Measurements from ENCODE around the gene RBM6. TPM values are rescaled to one million over a fixed set of nuclear protein-coding genes. Genes with fewer than 3 reads are reported as not detected.
"Not testable (repeated sequence)": the region's sequence is repeated elsewhere in the genome, so short reads cannot be mapped to it uniquely, and the experiment has no call there.

The RBM6 gene
- total RNA-seq, 1 experiment from 2014 or later: 58.3 TPM

DNA sequence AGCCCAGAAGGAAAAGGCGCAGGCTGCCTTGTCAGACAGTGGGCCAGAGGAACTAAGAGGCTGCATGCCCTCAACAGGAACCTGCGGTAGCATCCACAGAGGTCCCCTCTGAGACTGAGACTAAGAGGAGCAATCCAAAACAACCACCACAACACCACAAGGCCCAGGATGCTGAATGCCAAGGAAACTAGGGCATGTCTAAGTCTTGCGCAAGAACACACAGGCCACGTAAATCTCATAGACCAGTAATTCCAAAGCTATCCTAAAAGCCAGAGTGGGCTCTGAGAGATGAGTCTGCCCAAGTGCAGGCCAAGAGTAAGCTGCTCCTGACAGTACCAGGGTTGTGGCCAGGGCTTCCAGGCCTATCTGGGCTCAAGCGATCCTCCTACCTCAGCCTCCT, 23.3 kb upstream of the RBM6 start:
- POLR2A ChIA-PET: no interaction called here
- intact Hi-C loops (cut with micrococcal nuclease): no loop called here
- H3K9me3 ChIP-seq (ENCODE audit: control insufficient read depth in 1 of 2, insufficient read depth in 1 of 2, low read depth in 1 of 2, low read length in 2 of 2): no peaks in the 10 kb centered on the region
- no peak overlapping the region for H3K9ac ChIP-seq (ENCODE audit: low read length)
- no peaks in the 10 kb centered on the region for H3K4me1 ChIP-seq (ENCODE audit: control insufficient read depth in 1 of 2, insufficient read depth in 2 of 2, low read length in 2 of 2)
- H3K9me2 ChIP-seq (ENCODE audit: insufficient read depth): no peaks in the 10 kb centered on the region
- DNase-seq (ENCODE audit: low read depth, low spot score) (no peak), ATAC-seq (no peak)
- H3K4me2 ChIP-seq (ENCODE audit: low read length): no peak overlapping the region
- BruUV-seq (replicated peaks): no TSS peak
- no peaks in the 10 kb centered on the region for H3K79me2 ChIP-seq (ENCODE audit: insufficient read depth, low read length)
- TF ChIP-seq SIN3A (IDR thresholded peaks at IDR 0.05; ENCODE audit: low read depth): no peak
- TF ChIP-seq RAD21 (IDR thresholded peaks at IDR 0.05; ENCODE audit: low read depth): no peak
- TF ChIP-seq SRF (IDR thresholded peaks at IDR 0.05; ENCODE audit: low read depth): no peak
- TF ChIP-seq POLR2AphosphoS5 (IDR thresholded peaks at IDR 0.05; ENCODE audit: low read depth, low read length): no peak
- TF ChIP-seq EZH2phosphoT487 (IDR thresholded peaks at IDR 0.05; ENCODE audit: borderline replicate concordance): no peak
- no peak for TF ChIP-seq EZH2 (IDR thresholded peaks at IDR 0.05)
- TF ChIP-seq SP1 (IDR thresholded peaks at IDR 0.05; ENCODE audit: low read depth): no peak
- no peak for TF ChIP-seq TCF7L2 (IDR thresholded peaks at IDR 0.05; ENCODE audit: borderline replicate concordance, extremely low read depth, insufficient read depth, insufficient read length)
- CTCF ChIA-PET: no interaction called here
- H3K4me3 ChIP-seq (replicated peaks in 1 of 2; ENCODE audit: low read depth in 1 of 2, low read length in 2 of 2): no peak overlapping the region
- no peaks in the 10 kb centered on the region for H3K36me3 ChIP-seq (ENCODE audit: control insufficient read depth in 1 of 2, insufficient read depth in 2 of 2, low read length in 2 of 2)
- H3K27ac ChIP-seq (ENCODE audit: low read depth, low read length): no peak overlapping the region
- no peaks in the 10 kb centered on the region for H4K20me1 ChIP-seq (ENCODE audit: insufficient read depth)
- RAD21 ChIA-PET (ENCODE audit: low non-redundant PET in 1 of 2, low total read pairs in 2 of 2, uncharacterized antibody in 2 of 2, unreplicated experiment in 2 of 2): no interaction called here
- H3K27me3 ChIP-seq (ENCODE audit: insufficient read depth, low read length): no peaks in the 10 kb centered on the region
- H2AFZ ChIP-seq (ENCODE audit: low read depth, low read length, poor library complexity, severe bottlenecking): no peak overlapping the region

DNA sequence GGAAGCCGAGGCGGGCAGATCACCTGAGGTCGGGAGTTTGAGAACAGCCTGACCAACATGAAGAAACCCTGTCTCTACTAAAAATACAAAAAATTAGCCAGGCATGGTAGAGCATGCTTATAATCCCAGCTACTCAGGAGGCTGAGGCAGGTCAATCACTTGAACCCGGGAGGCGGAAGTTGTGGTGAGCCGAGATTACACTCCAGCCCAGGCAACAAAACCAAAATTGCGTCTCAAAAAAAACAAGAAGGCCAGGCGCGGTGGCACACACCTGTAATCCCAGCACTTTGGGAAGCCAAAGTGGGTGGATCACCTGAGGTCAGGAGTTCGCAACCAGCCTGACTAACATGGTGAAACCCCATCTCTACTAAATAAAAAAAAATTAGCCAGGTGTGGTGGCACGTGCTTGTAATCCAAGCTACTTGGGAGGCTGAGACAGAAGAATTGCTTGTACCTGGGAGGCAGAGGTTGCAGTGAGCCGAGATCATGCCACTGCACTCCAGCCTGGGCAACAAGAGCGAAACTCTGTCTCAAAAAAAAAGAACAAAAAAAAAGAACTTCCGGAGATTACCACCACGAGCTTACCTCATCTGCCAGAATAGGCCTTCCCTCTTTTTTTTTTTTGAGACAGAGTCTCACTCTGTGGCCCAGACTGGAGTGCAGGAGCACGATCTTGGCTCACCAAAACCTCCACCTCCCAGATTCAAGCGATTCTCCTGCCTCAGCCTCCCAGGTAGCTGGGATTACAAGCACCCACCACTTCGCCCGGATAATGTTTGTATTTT, 22.0 kb upstream of the RBM6 start:
- H3K9me2 ChIP-seq (ENCODE audit: insufficient read depth); POLR2A ChIA-PET; DNase-seq (ENCODE audit: low read depth, low spot score); H3K9ac ChIP-seq (ENCODE audit: low read length); H3K36me3 ChIP-seq (ENCODE audit: control insufficient read depth in 1 of 2, insufficient read depth in 2 of 2, low read length in 2 of 2); H4K20me1 ChIP-seq (ENCODE audit: insufficient read depth); H3K79me2 ChIP-seq (ENCODE audit: insufficient read depth, low read length); intact Hi-C loops (cut with micrococcal nuclease); H3K27ac ChIP-seq (ENCODE audit: low read depth, low read length); ATAC-seq; BruUV-seq (replicated peaks); H3K4me3 ChIP-seq (replicated peaks in 1 of 2; ENCODE audit: low read depth in 1 of 2, low read length in 2 of 2); H3K27me3 ChIP-seq (ENCODE audit: insufficient read depth, low read length); H3K4me1 ChIP-seq (ENCODE audit: control insufficient read depth in 1 of 2, insufficient read depth in 2 of 2, low read length in 2 of 2); H3K9me3 ChIP-seq (ENCODE audit: control insufficient read depth in 1 of 2, insufficient read depth in 1 of 2, low read depth in 1 of 2, low read length in 2 of 2); H3K4me2 ChIP-seq (ENCODE audit: low read length); H2AFZ ChIP-seq (ENCODE audit: low read depth, low read length, poor library complexity, severe bottlenecking): not testable (repeated sequence)
- CTCF ChIA-PET: interaction anchor here (1.3 to 1.6 kb wide), 2 partner anchors 12 kb away, joined by 4 read pairs; partner anchors contain the start of gene MON1A
- RAD21 ChIA-PET (ENCODE audit: low non-redundant PET in 1 of 2, low total read pairs in 2 of 2, uncharacterized antibody in 2 of 2, unreplicated experiment in 2 of 2): interaction anchor here in 1 of 2 experiments (0.6 kb wide), 1 partner anchor 38 kb away, joined by 8 read pairs; no protein-coding TSS in a partner anchor
